ENCODE measurements around the gene SAMD10. TPM values are rescaled to one million over a fixed set of nuclear protein-coding genes. Genes with fewer than 3 reads are reported as not detected.
A peak's percentile ranks its signal among the peaks of the same experiment; 100 is the strongest.

The SAMD10 gene
- polyA plus RNA-seq (2012; rRNA removed): 11.0 and 11.6 TPM in 2 replicates
- 3.8 and 5.8 TPM in 2 replicates for polyA plus RNA-seq (2012; cell fraction: cytosol; rRNA removed)
- polyA plus RNA-seq (2012; cell fraction: nucleus; rRNA removed): 72.3 and 82.0 TPM in 2 replicates

DNA sequence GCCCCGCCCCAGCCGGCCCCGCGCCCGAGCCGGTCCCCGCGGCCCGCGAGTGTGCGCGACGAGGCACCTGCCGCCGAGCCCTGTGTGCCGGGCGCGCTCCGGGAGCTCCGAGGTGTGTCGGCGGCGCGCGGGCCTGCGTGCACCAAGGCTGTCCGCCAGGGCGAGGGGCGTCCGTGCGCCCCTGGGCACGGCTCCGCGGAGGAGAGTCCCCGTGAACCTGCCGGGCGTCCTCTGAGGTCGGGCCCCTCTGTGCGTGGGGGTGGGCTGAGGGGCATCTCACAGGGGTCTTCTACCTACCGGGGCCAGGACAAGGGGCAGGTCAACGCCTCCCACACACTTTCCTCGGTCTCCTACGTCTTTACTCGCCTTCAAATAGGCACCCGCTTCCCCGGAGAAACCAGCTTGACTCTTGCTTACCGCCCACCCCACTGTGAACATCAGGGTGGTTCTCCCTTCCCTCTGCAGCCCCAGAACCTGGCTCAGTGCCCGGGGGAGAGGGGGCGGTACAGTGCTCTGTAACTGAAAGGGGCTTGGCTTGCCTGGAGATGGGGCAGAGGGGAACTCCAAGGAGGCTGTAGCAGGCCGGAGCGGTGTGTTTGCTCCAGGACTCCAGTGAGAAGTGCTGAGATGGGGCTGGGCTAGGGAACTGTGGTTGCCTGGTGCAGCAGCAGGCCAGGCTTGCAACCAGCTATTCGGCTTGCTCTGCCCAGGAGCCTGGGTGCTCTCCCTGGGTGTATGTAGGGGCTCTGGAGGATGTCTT is at the start of gene SAMD10:
Gene SAMD10 (minus strand): TSS at position 86 of the 760 bp plus-strand sequence. CDS start 175 bp downstream, outside the sequence.
- TF ChIP-seq TAF1 (IDR thresholded peaks at IDR 0.05; ENCODE audit: borderline replicate concordance, low read depth, low read length) (0 out of 2 replicates have a peak, but pooled peaks have one; percentile 30), RAD21 (IDR thresholded peaks at IDR 0.05; ENCODE audit: low read length) (no peak), MXI1 (IDR thresholded peaks at IDR 0.05; ENCODE audit: low read depth, low read length) (peak; percentile 62; the same call in 1 of the 2 replicates), NFIC (IDR thresholded peaks at IDR 0.05; ENCODE audit: borderline replicate concordance) (peak; percentile 75)
- TF ChIP-seq, protein P1, sequence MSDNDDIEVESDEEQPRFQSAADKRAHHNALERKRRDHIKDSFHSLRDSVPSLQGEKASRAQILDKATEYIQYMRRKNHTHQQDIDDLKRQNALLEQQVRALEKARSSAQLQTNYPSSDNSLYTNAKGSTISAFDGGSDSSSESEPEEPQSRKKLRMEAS (IDR thresholded peaks at IDR 0.05; ENCODE audit: low read depth): 0 out of 2 replicates have a peak, but pooled peaks have one; percentile 34
- H3K36me3 ChIP-seq (replicated peaks in 1 of 2; ENCODE audit: control insufficient read depth in 1 of 2, insufficient read depth in 2 of 2, low read length in 1 of 2): peaks cover 10 to 12% of the 10 kb centered on the region in 2 experiments
- ChIA-PET CTCF (interaction anchor here (0.7 to 3.9 kb wide), 39 partner anchors 9 to 452 kb away, joined by 3 to 41 read pairs (median 4); partner anchors contain the start of genes ARFRP1, C20orf204, GMEB2 and NPBWR2), POLR2A (interaction anchor here (0.6 to 3.4 kb wide), 8 partner anchors 23 to 353 kb away, joined by 3 to 18 read pairs (median 4); partner anchors contain the start of genes ARFRP1, GMEB2, TCEA2 and TNFRSF6B)
- H3K9me2 ChIP-seq: no peaks in the 10 kb centered on the region
- H4K20me1 ChIP-seq (ENCODE audit: insufficient read depth): no peaks in the 10 kb centered on the region
- no peak within 1 kb of the TSS for H3K9ac ChIP-seq
- H3K27ac ChIP-seq (ENCODE audit: low read depth in 2 of 2, low read length in 1 of 2): peak within 1 kb of the TSS; percentile 84 to 89; a peak in 3 of 4 replicates
- H2AFZ ChIP-seq (ENCODE audit: low read depth): peak within 1 kb of the TSS; percentile 75
- no peaks in the 10 kb centered on the region for H3K9me3 ChIP-seq
- H3K4me2 ChIP-seq: peak within 1 kb of the TSS; percentile 90
- no peaks in the 10 kb centered on the region for H3K27me3 ChIP-seq (ENCODE audit: insufficient read depth)
- peaks cover 12 to 24% of the 10 kb centered on the region in 2 experiments for H3K4me1 ChIP-seq (ENCODE audit: control insufficient read depth in 1 of 2, insufficient read depth in 2 of 2, low read depth in 1 of 2, low read length in 1 of 2)
- WGBS (ENCODE audit: low lambda C conversion rate): 16% methylated on average over 20 of the region's 52 CpGs
- H3F3A ChIP-seq (replicated peaks; ENCODE audit: insufficient read depth): peaks cover 11% of the 10 kb centered on the region
- peak within 1 kb of the TSS; percentile 65 to 77 for H3K4me3 ChIP-seq (ENCODE audit: low read depth in 2 of 2, low read length in 1 of 2)
- peaks cover 33% of the 10 kb centered on the region for H3K79me2 ChIP-seq (ENCODE audit: insufficient read depth)
- peak; percentile 85 for DNase-seq

DNA sequence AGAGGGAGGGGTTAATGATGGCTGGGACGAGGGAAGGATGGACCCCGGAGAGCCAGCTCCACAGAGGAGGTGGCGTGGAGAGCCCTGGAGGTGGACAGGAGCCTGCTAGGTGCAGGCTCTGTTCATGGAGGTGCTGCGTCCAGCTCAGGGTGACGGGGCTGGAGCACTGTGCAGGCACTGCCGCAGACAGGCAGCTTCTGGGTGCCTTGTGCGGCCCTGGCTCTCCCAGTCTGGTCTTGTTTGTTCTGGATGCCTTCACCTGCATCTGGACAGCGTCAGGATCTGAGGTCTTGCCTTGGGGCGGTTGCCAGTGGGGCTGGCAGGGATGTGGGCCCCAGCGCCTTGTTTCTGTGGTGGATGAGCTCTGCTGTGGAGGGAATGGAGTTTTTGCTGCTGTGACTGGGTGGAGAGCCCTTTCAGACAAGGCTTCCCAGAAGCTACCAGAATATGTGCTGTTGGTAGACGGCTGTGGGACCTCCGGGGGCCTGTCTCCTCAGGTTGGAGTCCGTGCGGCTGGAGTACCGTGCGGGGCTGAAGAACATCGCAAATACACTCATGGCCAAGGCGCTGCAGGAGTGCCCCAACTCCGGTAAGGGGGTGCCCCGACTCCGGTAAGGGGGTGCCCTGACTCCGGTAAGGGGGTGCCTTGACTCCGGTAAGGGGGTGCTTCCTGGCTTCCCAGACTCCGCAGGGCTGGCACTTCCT is 48.7 kb upstream of the SAMD10 start:
- POLR2A ChIA-PET: no interaction called here
- no peaks in the 10 kb centered on the region for H3K9me2 ChIP-seq
- TF ChIP-seq RFX5 (IDR thresholded peaks at IDR 0.05; ENCODE audit: low read length) (no peak), JUND (IDR thresholded peaks at IDR 0.05) (no peak), TAF1 (IDR thresholded peaks at IDR 0.05; ENCODE audit: borderline replicate concordance, low read depth, low read length) (no peak), SMC3 (IDR thresholded peaks at IDR 0.05; ENCODE audit: low read depth, low read length) (no peak), YY1 (IDR thresholded peaks at IDR 0.05; ENCODE audit: low read depth) (no peak), SIN3A (IDR thresholded peaks at IDR 0.05; ENCODE audit: borderline replicate concordance, low read depth, low read length) (no peak), GATA2 (CRISPR knock-in tag; IDR thresholded peaks at IDR 0.05) (no peak), RXRA (IDR thresholded peaks at IDR 0.05; ENCODE audit: borderline replicate concordance, low read depth) (no peak), FOXM1 (IDR thresholded peaks at IDR 0.05; ENCODE audit: low read depth) (no peak), GABPA (IDR thresholded peaks at IDR 0.05; ENCODE audit: low read depth) (no peak), NFIC (IDR thresholded peaks at IDR 0.05; ENCODE audit: borderline replicate concordance) (no peak), EP300 (IDR thresholded peaks at IDR 0.05; ENCODE audit: borderline replicate concordance in 1 of 2, low read depth in 1 of 2, low read length in 1 of 2) (no peak)
- TF ChIP-seq, protein P2, sequence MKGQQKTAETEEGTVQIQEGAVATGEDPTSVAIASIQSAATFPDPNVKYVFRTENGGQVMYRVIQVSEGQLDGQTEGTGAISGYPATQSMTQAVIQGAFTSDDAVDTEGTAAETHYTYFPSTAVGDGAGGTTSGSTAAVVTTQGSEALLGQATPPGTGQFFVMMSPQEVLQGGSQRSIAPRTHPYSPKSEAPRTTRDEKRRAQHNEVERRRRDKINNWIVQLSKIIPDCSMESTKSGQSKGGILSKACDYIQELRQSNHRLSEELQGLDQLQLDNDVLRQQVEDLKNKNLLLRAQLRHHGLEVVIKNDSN (IDR thresholded peaks at IDR 0.05; ENCODE audit: borderline replicate concordance, low read depth): no peak
- TF ChIP-seq, protein P1 (IDR thresholded peaks at IDR 0.05; ENCODE audit: low read depth): no peak
- TF ChIP-seq, protein P3, sequence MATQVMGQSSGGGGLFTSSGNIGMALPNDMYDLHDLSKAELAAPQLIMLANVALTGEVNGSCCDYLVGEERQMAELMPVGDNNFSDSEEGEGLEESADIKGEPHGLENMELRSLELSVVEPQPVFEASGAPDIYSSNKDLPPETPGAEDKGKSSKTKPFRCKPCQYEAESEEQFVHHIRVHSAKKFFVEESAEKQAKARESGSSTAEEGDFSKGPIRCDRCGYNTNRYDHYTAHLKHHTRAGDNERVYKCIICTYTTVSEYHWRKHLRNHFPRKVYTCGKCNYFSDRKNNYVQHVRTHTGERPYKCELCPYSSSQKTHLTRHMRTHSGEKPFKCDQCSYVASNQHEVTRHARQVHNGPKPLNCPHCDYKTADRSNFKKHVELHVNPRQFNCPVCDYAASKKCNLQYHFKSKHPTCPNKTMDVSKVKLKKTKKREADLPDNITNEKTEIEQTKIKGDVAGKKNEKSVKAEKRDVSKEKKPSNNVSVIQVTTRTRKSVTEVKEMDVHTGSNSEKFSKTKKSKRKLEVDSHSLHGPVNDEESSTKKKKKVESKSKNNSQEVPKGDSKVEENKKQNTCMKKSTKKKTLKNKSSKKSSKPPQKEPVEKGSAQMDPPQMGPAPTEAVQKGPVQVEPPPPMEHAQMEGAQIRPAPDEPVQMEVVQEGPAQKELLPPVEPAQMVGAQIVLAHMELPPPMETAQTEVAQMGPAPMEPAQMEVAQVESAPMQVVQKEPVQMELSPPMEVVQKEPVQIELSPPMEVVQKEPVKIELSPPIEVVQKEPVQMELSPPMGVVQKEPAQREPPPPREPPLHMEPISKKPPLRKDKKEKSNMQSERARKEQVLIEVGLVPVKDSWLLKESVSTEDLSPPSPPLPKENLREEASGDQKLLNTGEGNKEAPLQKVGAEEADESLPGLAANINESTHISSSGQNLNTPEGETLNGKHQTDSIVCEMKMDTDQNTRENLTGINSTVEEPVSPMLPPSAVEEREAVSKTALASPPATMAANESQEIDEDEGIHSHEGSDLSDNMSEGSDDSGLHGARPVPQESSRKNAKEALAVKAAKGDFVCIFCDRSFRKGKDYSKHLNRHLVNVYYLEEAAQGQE (IDR thresholded peaks at IDR 0.05; ENCODE audit: low read depth, low read length): no peak
- TF ChIP-seq, protein P4, sequence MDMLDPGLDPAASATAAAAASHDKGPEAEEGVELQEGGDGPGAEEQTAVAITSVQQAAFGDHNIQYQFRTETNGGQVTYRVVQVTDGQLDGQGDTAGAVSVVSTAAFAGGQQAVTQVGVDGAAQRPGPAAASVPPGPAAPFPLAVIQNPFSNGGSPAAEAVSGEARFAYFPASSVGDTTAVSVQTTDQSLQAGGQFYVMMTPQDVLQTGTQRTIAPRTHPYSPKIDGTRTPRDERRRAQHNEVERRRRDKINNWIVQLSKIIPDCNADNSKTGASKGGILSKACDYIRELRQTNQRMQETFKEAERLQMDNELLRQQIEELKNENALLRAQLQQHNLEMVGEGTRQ (IDR thresholded peaks at IDR 0.05; ENCODE audit: borderline replicate concordance, low read depth, low read length): no peak

More for the DNA sequence above, 48.7 kb upstream of the SAMD10 start:
- Histone ChIP-seq H3K27ac (ENCODE audit: low read depth in 2 of 2, low read length in 1 of 2) (no peak overlapping the region; a peak in 1 of 4 replicates), H3K9me3 (no peaks in the 10 kb centered on the region), H3K27me3 (ENCODE audit: insufficient read depth) (no peaks in the 10 kb centered on the region), H3K9ac (no peak overlapping the region), H3K4me1 (ENCODE audit: control insufficient read depth in 1 of 2, insufficient read depth in 2 of 2, low read depth in 1 of 2, low read length in 1 of 2) (peaks cover 0 to 41% of the 10 kb centered on the region in 2 experiments; a peak in 1 of 4 replicates), H3K4me3 (ENCODE audit: low read depth in 2 of 2, low read length in 1 of 2) (no peak overlapping the region), H3F3A (replicated peaks; ENCODE audit: insufficient read depth) (no peaks in the 10 kb centered on the region), H2AFZ (ENCODE audit: low read depth) (no peak overlapping the region), H3K36me3 (replicated peaks in 1 of 2; ENCODE audit: control insufficient read depth in 1 of 2, insufficient read depth in 2 of 2, low read length in 1 of 2) (peaks cover 25 to 83% of the 10 kb centered on the region in 2 experiments), H3K4me2 (no peak overlapping the region), H3K79me2 (ENCODE audit: insufficient read depth) (no peaks in the 10 kb centered on the region), H4K20me1 (ENCODE audit: insufficient read depth) (no peaks in the 10 kb centered on the region)
- peak; percentile 53 for DNase-seq
- CTCF ChIA-PET: interaction anchor here (0.6 to 5.7 kb wide), 7 partner anchors 11 to 133 kb away, joined by 3 to 74 read pairs (median 3); no protein-coding TSS in a partner anchor
- 89% methylated on average over 13 of the region's 24 CpGs for WGBS (ENCODE audit: low lambda C conversion rate)
